Natural killer cell (primary cell): ENCODE results near the gene KRTAP4-9. TPM values are rescaled to one million over a fixed set of nuclear protein-coding genes. Genes with fewer than 3 reads are reported as not detected.
"Not testable (repeated sequence)": the region's sequence is repeated elsewhere in the genome, so short reads cannot be mapped to it uniquely, and the experiment has no call there.

Source experiments
- ATAC-seq, 3 donors: fragments of 150-1000 bp in 2 of 3; fragments of 200-7000 bp in 1 of 3; cut with Tn5 transposase; 1 replicate in 1 of 3; 2 replicates in 2 of 3; pipeline ENCODE4 v1.10.0; 2021; ENCODE audit warnings: mild to moderate bottlenecking in 2 of 3, moderate library complexity in 2 of 3
- DNase-seq, 2 donors: peaks; one replicate each; pipeline versions ENCODE4 v3.0.0 to v3.0.0-alpha.2; 2013 to 2021; ENCODE audit warnings: mixed read lengths in 1 of 2
- H3K27ac ChIP-seq: one replicate; pipeline ENCODE4 v1.5.1; 2013; ENCODE audit warnings: mild to moderate bottlenecking, low read length
- H3K27me3 ChIP-seq: one replicate; pipeline ENCODE4 v1.6.1; 2013; ENCODE audit warnings: low read length; ENCODE audit not compliant: control insufficient read depth, insufficient read depth
- H3K36me3 ChIP-seq: one replicate; pipeline ENCODE4 v1.6.1; 2013; ENCODE audit warnings: low read length; ENCODE audit not compliant: control insufficient read depth, insufficient read depth
- H3K4me1 ChIP-seq: one replicate; pipeline ENCODE4 v1.6.1; 2013; ENCODE audit warnings: low read length; ENCODE audit not compliant: control insufficient read depth, insufficient read depth
- H3K4me3 ChIP-seq: one replicate; pipeline ENCODE4 v1.5.1; 2013; ENCODE audit warnings: low read length
- H3K9me3 ChIP-seq: one replicate; pipeline ENCODE4 v1.6.1; 2013; ENCODE audit warnings: low read length; ENCODE audit not compliant: control insufficient read depth, insufficient read depth
- H3K27ac Mint-ChIP-seq, 2 donors: one replicate each; pipeline ENCODE4 v1.8.0; 2022; ENCODE audit warnings: mild to moderate bottlenecking in 2 of 2, mixed read lengths in 2 of 2, moderate library complexity in 1 of 2
- H3K27me3 Mint-ChIP-seq, 2 donors: one replicate each; pipeline ENCODE4 v1.8.0; 2022; ENCODE audit warnings: low read depth in 2 of 2, mixed read lengths in 2 of 2
- H3K36me3 Mint-ChIP-seq: one replicate; pipeline ENCODE4 v1.8.0; 2022; ENCODE audit warnings: mixed read lengths
- H3K4me1 Mint-ChIP-seq, 2 donors: one replicate each; pipeline ENCODE4 v1.8.0; 2022; ENCODE audit warnings: mixed read lengths in 2 of 2
- H3K4me3 Mint-ChIP-seq: one replicate; pipeline ENCODE4 v1.8.0; 2022; ENCODE audit warnings: mild to moderate bottlenecking, moderate library complexity, mixed read lengths
- H3K9me3 Mint-ChIP-seq, 2 donors: one replicate each; pipeline ENCODE4 v1.8.0; 2022; ENCODE audit warnings: mixed read lengths in 2 of 2
- CTCF ChIP-seq: fragments of 200-600 bp; IDR thresholded peaks from one replicate; pipeline ENCODE4 v1.8.0; 2022; ENCODE audit warnings: antibody characterized with exemption
- WGBS: methylation state at CpG from one replicate; pipeline ENCODE4 v1.1.7; 2013; ENCODE audit warnings: missing lambda C conversion rate; ENCODE audit not compliant: insufficient coverage; 5-methylcytosine and 5-hydroxymethylcytosine counted together
- intact Hi-C: fragments of 100-400 bp; cut with micrococcal nuclease; formaldehyde crosslinking; loops from one replicate; pipeline ENCODE4 v1.14.2; 2022
- total RNA-seq, 4 donors: library from RNA; stranded (reverse); fragments of 120-200 nt in 1 of 4; gene quantifications; one replicate each; pipeline versions ENCODE4 v1.2.3 to v1.2.4, GENCODE V29; 2013 to 2022

The KRTAP4-9 gene
- total RNA-seq, 3 donors from 2014 or later (not counting 1 experiment from before 2014, with no cell fraction given), result not detected

- no peak for TF ChIP-seq CTCF
- Mint-ChIP-seq H3K9me3 (no peaks in the 10 kb centered on the region), H3K27ac (no peak overlapping the region), H3K27me3 (peaks cover 20 to 22% of the 10 kb centered on the region in 2 donors), H3K36me3 (no peaks in the 10 kb centered on the region), H3K4me1 (no peaks in the 10 kb centered on the region), H3K4me3 (no peak overlapping the region)
- Histone ChIP-seq H3K27me3 (peaks cover 3% of the 10 kb centered on the region), H3K36me3 (no peaks in the 10 kb centered on the region), H3K4me3 (no peak overlapping the region), H3K4me1 (no peaks in the 10 kb centered on the region), H3K27ac (no peak overlapping the region), H3K9me3 (no peaks in the 10 kb centered on the region)
- DNase-seq, result no peak
- ATAC-seq, result no peak
- whole genome bisulfite sequencing, result 86% methylated on average over 5 of the region's 5 CpGs
- intact Hi-C loops, result no loop called here
Measured at GRCh38 chr17:41071606-41072360, 33.4 kb upstream of the KRTAP4-9 start.

- intact Hi-C loops, result no loop called here
- Histone ChIP-seq H3K9me3 (no peaks in the 10 kb centered on the region), H3K4me3 (no peak overlapping the region), H3K4me1 (no peaks in the 10 kb centered on the region), H3K27me3 (peaks cover 8% of the 10 kb centered on the region), H3K27ac (no peak overlapping the region), H3K36me3 (no peaks in the 10 kb centered on the region)
- 91% methylated on average over 2 of the region's 2 CpGs for WGBS
- no peaks in the 10 kb centered on the region for H3K36me3 Mint-ChIP-seq
- DNase-seq (no peak), ATAC-seq (no peak)
- TF ChIP-seq CTCF, result no peak
- peaks cover 20 to 28% of the 10 kb centered on the region in 2 donors for H3K27me3 Mint-ChIP-seq
- H3K27ac Mint-ChIP-seq, result no peak overlapping the region
- H3K4me3 Mint-ChIP-seq, result no peak overlapping the region
- no peaks in the 10 kb centered on the region for H3K9me3 Mint-ChIP-seq
- no peaks in the 10 kb centered on the region for H3K4me1 Mint-ChIP-seq
Measured at GRCh38 chr17:41073676-41074075, 31.5 kb upstream of the KRTAP4-9 start.

GRCh38 chr17:41076788-41077187, 28.4 kb upstream of the KRTAP4-9 start:
- ATAC-seq (no peak), DNase-seq (no peak)
- no peaks in the 10 kb centered on the region for H3K9me3 ChIP-seq
- Mint-ChIP-seq H3K9me3 (no peaks in the 10 kb centered on the region), H3K36me3 (no peaks in the 10 kb centered on the region), H3K4me1 (no peaks in the 10 kb centered on the region), H3K4me3 (no peak overlapping the region), H3K27ac (no peak overlapping the region), H3K27me3 (peaks cover 30 to 42% of the 10 kb centered on the region in 2 donors)
- H3K4me1 ChIP-seq, result no peaks in the 10 kb centered on the region
- peaks cover 8% of the 10 kb centered on the region for H3K27me3 ChIP-seq
- no peaks in the 10 kb centered on the region for H3K36me3 ChIP-seq
- H3K27ac ChIP-seq, result no peak overlapping the region
- H3K4me3 ChIP-seq, result no peak overlapping the region
- intact Hi-C loops, result no loop called here
- TF ChIP-seq CTCF, result peak; percentile 13

GRCh38 chr17:41082626-41083025, 22.6 kb upstream of the KRTAP4-9 start:
- DNase-seq, result no peak
- no peaks in the 10 kb centered on the region for H3K9me3 ChIP-seq
- 67% methylated on average over 4 of the region's 4 CpGs for WGBS
- H3K36me3 ChIP-seq, result no peaks in the 10 kb centered on the region
- no peak overlapping the region for H3K4me3 ChIP-seq
- intact Hi-C loops, result no loop called here
- ATAC-seq, result no peak
- H3K27ac Mint-ChIP-seq, result no peak overlapping the region
- H3K27ac ChIP-seq, result no peak overlapping the region
- H3K27me3 ChIP-seq, result no peaks in the 10 kb centered on the region
- H3K4me3 Mint-ChIP-seq, result no peak overlapping the region
- no peaks in the 10 kb centered on the region for H3K4me1 ChIP-seq
- TF ChIP-seq CTCF, result no peak
- H3K36me3 Mint-ChIP-seq, result no peaks in the 10 kb centered on the region
- H3K4me1 Mint-ChIP-seq, result no peaks in the 10 kb centered on the region
- no peaks in the 10 kb centered on the region for H3K9me3 Mint-ChIP-seq
- H3K27me3 Mint-ChIP-seq, result peaks cover 21 to 23% of the 10 kb centered on the region in 2 donors

- H3K27me3 ChIP-seq, H3K36me3 Mint-ChIP-seq, H3K4me1 Mint-ChIP-seq, H3K27ac ChIP-seq, DNase-seq, H3K27ac Mint-ChIP-seq, H3K4me1 ChIP-seq, H3K9me3 ChIP-seq, H3K9me3 Mint-ChIP-seq, intact Hi-C loops, H3K4me3 Mint-ChIP-seq, H3K36me3 ChIP-seq, ATAC-seq, H3K4me3 ChIP-seq: not testable (repeated sequence)
- peaks cover 21 to 23% of the 10 kb centered on the region in 2 donors for H3K27me3 Mint-ChIP-seq
- WGBS, result 89% methylated on average over 2 of the region's 2 CpGs
Measured at GRCh38 chr17:41083427-41083826, 21.8 kb upstream of the KRTAP4-9 start.
